NCI-H2081 treated with DMSO at 0.1 percent for 48 hours (cell line): Measurements from ENCODE around the gene DUOX1.
"Not testable (repeated sequence)": the region's sequence is repeated elsewhere in the genome, so short reads cannot be mapped to it uniquely, and the experiment has no call there.

Experiments
- DNase-seq: peaks from one replicate; lab custom pipeline; 2025; lab: John Stamatoyannopoulos, UW

DUOX1 gene

DNA sequence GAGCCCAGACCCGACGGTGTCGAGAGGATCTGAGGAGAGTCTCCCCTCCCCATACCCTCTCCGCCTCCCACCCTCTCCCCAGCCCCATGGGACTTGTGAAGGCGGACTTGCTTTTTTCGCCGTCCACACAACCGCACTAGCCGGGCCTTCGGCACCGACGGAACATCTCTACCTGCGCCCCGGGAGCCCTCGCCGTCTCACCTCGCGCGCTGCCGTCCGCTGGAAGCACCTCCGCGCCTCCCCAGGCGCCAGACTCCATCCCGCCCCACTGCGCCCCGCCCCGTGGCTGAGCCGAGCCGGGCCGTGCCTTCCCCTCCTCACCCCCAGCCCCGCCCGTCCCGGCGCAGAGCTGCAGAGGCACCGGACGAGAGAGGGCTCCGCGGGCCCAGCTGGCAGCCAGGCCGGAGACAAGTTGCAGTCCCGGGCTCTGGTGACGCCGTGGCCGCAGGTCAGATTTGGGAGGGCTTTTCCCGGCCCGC is at the start of gene DUOX1, which contains the start of gene DUOXA1:
DUOX1 (plus strand) TSS at position 344 of the 479 bp plus-strand sequence. CDS start 1,973 bp downstream, outside the sequence.
DUOXA1 (minus strand) TSS at position 229 of the 479 bp plus-strand sequence. CDS start 6,865 bp downstream, outside the sequence.
- DNase-seq = no peak

DNA sequence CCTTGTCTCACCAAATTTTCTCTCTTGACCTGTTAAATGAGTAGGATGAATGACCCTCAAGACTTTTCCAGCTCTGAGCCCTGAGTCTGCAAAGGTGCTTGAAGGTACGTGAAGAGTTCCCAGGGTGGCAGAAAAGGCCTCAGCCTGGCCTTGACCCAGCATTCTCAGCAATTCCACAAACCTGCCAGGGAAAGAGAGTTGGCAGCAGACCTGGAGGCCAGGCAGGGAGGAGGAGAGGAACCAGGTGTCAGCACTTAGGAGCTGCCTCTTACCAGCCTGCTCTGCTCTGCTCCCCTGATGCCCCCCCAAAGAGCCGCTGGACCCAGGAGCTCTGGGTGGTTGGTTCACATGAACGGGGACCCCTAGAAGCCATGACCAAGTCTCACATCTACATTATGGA is 49.2 kb upstream of the DUOX1 start:
- not testable (repeated sequence) for DNase-seq

DNA sequence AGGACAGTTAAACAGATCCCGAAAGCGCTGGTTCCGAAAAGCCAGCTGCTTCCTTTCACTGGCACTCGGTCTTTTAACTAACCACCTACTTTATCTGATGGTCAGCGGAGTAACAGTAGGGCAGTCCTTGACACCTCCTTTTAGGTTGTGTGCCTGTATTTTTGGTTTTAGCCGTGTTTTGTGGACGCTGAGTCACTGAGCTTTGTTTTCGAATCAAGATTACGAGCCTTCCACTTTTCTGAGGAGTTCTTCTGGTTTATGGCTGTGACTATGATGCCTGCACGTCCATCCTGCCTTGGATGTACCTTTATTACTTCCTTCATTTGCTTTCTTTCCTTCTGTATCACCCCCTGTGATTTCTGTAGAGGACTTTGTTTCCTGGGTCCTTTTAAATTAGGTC is 47.4 kb upstream of the DUOX1 start:
- not testable (repeated sequence) for DNase-seq

DNA sequence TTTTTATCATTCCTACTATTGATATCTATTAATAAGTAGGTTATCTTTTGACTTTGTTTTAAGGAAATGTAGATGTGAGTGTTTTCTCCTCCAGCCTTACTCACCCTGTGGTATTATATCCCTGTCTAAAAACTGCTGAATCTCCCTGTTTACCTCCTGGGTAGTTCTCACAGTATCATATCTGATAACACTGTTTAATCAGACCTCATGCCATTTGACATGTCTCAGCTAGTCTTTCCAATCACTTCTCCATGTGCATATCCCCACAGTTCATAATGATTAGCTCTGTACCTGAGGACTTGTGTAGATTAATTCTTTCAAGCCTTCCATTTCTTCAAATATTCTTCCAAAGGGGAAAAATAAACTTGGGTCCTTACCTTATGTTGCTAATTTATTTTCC is 46.6 kb upstream of the DUOX1 start:
- DNase-seq = no peak

DNA sequence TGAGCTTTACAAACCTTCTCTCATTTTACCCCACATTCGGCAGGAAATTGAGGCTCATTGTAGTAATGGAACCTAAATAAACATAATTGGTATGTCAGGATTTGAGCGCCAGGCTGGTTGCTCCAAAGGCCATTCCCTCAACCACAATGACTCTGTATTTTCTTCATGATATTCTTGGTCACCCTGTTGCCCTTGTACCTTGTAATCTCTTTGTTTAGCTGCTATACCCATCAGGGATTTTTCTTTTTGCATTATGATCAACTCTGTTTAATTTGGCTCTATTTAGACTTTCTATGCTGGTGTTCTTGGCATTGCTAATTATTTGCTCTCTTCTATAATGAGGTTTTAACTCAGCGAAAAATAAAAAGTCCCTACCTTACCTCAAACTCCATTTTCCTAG is 45.6 kb upstream of the DUOX1 start:
- no peak for DNase-seq

DNA sequence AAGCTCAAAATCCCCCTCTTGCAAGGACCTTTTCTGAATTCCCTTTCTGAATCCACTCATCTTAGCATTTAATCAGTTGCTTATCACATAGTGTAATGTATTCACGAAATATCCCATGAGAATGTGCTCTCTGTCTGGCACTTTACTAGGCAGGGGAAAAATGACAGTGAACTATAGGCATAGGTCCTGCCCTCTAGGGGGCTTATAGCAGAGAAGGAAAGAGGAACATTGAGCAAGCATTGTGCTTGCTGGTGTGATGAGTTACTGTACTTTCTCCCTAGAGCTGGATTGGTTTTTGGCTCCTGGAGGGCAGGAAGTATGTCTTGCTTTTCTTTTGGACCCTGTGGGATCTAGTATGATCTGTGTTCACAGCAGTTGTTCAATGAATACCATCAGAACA is 42.3 kb upstream of the DUOX1 start:
- no peak for DNase-seq

DNA sequence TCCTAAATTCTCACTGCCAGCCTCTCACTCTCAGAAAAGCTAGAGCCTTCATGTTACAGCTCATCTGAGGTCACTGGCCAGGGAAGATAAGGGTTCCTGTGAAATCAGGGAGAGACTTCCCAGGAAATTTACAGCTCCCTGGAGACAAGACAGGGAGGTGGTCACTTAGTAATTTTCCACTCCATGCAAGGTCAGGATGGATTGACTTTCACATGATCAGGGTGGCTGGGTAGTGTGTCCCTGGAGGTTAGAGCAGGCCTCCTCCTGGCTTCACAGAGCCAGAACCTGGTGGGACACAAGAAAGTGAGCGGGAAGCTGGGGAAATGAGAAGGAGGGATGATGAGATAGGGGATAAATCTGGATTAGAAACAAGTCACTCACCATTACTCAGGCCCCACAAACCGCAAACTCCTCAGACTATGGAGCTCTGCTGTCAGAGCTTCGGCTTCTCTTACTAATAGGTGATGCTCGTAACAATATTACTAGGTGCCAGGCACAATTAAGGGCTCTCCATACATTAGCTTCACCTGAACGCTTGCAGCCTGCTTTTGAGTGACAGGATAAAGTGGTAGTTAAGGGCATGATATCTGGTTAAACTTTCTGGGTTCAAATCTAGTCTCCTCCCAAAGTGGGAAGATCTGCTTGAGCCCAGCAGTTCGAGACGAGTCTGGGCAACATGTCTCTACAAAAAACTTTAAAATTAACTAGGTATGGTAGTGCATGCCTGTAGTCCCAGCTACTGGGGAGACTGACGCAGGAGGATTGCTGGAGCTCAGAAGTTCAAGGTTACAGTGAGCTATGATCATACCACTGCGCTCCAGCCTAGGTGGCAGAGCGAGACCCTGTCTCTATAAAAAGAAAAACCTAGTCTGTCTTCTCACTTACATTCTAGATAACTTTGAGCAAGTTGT is 40.7 kb upstream of the DUOX1 start:
- no peak for DNase-seq

DNA sequence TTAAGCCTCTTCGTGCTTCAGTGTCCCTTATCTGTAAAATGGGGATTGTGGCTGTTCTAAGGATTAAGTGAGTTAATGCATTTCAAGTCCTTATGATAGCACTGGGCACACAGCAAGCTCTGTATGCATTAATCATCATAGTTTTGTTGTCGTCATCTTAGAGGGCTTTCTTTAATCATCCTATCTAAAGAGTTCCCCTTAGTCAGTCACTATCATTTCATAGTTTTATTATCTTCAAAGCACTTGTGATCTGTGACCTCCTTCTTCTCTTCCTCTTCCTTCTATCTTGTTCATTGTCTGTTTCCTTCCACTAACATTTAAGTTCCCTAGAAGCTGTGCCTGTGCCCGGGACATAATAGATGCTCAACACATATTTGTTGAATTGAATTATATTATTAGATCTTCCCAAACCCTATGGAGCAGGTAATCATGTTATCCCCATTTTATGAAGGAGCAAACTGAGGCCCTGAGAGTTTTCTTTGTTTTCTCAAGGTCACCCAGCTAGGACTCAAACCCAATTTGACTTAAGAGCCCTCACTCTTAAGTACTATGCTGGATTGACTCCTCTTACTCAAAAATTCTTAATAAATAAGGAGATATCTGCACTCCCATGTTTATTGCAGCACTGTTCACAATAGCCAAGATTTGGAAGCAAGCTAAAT is 40.0 kb upstream of the DUOX1 start:
- DNase-seq = no peak

DNA sequence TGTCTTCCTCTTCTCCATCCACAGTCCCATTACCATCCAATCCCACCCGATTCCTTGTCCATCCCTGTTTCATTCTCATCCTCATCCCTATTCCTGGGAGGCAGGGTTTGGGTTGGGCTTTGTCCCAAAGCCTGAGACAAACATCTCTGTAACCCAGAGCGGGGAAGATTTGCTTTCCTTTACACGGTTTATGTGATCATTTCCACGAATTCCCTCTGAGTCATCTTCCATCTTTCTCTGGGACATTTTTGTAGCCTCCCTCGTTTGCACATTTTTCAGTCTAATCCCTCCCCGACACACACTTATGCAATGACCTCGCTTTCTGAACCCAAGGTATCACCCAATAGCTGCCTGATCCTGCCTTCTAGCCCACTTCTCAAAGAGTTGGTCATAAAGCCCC is 38.6 kb upstream of the DUOX1 start:
- DNase-seq = no peak

DNA sequence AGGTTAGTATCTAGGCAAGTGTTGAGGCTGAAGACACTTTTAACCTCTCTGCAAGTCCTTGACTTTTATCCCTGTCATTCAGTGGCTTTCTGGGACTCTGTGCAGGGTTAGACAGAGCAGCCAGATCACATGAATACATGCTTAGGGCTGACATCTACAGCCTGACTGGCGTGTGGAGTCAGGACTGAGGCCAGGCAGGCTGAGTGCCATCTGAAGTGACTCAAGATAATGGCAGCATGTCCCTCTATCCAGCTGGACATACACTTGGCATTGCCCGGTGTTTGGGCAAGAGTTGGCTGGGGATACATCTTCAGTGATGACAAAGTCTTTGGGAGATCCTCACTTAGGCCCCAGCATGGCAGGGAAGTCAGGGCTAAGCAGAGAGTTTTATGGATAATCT is 38.2 kb upstream of the DUOX1 start:
- no peak for DNase-seq

DNA sequence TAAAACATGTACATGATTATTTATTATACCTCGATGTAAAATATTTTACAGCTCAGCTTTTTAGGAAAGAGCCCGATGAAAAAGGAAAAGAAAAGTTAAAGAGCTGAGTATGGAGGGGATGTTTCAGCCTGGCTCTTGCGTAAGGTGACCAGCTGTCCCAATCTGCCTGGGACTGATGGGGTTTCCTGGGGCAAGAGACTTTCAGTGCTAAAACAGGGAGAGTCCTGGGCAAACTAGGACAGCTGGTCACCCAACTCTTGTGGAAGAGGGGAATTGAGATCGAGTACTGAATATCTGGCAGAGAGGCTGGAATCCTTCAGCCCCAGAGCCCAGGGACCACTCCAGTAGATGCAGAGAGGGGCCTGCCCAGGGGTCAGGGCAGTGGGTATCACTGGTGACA is 36.8 kb upstream of the DUOX1 start:
- no peak for DNase-seq

DNA sequence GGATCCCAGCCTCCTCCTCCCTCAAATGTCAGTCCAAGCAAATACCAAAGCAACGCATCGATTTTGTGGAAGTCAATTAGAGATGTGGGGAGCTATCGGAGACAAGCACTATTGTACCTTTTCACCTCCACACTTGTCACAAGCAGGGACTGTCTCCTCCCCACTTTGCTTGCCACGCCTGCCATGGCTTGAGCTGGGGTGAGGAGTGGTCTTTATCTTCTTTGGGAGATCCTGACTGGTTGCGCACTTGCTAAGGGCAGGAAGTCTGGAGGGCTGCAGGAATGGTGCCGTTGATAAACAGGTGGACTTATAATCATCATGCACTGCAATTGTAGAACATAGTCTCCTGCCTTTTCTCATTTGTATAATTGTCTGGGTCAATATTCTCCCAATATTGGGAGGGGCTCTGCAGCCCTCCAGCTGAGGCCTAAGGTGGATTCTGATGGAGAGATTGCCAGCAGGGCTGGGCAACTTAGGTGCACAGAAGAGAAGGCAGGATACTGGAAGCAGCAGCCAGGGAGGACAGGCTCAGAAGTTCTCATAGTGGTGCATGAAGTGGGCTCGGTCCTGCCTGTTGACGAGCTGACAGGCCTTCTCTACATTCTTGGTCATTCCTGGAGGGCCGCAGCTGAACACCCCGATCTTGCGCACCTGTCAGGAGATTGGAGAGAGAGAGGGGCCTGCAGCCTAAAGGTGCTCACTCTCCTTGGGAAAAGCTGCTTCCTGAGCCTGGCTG is 36.0 kb upstream of the DUOX1 start:
- DNase-seq = no peak

DNA sequence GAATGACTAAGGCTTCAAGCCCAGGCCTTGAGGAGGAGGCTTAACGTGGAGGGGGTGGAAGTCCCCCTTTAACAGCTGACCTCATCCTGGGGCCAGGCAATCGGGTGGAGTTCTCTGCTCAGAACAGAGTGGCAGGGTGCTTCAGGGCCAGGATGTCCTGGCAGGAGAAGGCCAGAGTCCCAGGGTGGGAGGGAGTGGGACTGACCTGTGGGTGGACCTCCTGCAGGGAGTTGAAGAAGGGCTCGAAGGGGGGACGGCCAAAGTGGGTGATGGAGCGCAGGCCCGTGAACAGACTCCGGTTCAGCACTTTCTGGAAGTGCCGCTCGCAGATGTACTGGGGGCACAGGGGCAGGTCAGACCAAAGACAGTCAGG is 35.5 kb upstream of the DUOX1 start:
- DNase-seq = no peak

DNA sequence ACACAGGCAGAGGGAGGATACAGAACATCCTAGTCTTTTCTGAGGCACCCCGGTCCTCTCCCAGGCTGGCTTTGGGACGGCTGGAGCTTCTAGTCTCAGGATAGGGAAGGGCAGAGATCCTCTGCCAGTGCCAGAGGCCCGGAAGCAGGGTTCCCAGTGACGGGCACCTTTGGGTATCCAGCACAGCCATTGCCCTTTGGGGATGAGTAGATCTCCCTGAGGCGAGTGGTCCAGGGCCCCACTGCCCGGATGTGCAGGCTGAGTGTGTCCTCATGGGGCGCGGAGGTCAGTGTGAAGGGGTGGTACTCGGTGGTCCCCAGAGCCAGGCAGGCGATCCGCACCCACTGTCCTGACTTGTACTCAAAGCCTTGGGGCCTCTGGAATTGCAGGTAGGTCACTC is 34.1 kb upstream of the DUOX1 start:
- no peak for DNase-seq

DNA sequence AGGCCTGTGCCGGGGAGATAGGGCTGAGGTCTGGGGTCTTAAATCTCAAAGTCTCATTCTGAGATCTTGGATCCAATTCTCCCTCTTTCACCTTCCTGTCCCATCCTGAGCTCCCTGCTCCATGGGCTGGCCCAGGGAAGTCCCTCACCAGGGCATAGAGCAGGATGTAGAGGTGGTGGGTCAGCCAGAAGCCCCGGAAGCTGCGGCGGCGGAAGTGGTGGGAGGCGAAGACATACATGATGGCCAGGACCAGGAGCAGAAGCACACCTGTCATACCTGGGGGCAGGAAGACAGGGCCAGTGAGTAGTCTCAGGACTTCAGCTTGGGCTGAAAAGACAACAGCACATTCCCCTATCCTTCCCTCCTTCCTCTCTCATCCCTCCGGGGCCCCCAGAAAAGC is 32.3 kb upstream of the DUOX1 start:
- no peak for DNase-seq

DNA sequence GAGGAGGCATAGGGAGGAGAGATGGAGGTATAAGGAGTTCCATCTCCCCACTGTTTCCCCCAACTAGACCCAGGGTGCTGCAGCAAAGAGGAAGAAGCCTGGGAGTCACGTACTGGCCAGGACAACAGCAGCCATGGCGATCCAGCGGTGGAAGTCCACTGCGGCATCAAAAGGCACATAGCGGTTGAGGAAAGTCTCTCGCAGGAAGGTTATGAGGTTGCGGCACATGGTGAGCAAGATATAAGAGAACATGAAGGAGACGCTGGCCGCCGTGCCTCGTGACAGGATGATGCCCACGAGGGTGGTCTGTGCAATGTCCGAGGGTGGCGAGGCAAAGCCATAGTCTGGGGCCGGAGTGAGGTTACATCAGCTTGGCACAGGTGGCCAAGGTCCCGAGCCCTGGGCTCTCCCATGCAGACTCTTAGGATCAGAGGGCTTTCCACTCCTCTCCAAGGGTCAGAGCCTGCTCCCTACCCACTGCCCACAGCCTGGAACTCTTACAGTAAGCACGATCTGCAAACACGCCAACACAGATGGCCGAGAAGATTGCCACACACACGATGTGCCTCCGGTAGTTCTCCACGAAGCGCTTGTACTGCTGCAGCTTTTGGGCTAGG is 30.1 kb upstream of the DUOX1 start:
- DNase-seq = no peak

DNA sequence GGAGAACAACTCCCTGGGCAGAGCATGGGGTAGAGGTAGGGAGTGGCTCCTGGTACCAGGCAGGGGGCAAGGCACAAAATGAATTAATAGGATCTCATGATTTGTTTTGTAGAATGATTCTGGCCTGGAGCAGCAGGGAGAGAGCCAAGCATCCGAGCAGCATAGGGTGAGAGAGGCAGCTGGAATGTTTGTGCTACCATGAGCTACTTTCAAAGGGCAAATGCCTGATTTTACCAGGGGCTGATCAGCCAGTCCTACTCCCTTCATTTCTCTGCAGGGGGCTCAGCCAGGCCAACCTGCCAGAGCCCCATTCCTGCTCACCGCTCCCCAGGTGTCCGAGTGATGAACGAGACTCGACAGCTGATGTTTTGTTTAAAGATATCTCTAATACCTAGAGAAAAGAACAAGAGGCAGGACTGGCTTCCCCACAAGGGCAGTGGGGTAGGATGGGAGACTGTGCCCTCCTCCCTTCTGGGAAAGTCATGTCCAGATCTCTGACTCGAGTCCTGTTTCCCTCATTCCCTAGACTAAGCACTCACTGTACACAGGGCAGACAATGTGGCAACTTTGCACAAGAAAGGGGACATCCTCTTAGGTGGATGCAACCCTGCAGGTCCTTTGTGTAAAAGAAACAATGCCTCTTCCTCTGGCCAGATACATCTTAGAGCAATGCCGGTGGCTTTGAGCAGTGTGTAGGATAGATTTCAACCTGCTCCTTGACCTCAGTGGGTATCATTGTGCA is 28.7 kb upstream of the DUOX1 start:
- DNase-seq = no peak

DNA sequence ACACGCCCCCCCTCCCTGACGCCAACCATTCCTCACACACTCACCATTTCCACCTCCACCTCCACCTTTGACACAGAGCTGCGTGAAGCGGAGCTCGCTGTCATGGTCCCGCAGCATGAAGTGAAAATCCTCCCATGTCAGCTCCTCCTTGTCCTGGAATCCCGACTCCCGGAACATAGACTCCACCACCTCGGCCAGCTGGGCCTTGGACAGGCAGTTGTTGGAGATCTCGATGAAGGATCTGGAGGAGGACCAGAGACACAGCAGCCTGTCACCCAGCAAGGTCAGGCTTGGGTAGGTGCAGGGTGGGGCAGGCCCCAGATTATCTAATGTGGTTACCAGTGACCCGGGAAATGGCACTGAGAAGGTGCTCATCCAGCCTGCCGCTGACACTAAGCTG is 28.0 kb upstream of the DUOX1 start:
- no peak for DNase-seq

DNA sequence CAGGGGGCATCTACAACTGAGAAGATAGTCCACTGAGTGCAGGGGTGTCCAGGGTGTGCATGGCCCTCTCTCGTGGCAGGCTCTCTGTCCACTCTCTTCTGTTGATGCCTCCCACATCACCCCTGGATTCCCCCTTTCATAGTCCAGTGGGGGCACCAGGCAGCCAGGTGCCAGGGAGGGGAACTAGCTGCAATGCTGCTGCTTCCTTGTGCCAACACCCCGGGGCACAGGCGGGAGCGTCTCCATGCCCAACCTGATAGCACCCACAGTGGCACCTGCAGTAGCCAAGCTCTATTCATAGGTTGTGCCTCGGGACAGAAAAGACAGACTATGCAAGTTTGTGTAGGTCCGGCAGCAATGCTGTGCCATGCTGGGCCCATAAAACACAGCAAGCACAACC is 27.6 kb upstream of the DUOX1 start:
- no peak for DNase-seq

DNA sequence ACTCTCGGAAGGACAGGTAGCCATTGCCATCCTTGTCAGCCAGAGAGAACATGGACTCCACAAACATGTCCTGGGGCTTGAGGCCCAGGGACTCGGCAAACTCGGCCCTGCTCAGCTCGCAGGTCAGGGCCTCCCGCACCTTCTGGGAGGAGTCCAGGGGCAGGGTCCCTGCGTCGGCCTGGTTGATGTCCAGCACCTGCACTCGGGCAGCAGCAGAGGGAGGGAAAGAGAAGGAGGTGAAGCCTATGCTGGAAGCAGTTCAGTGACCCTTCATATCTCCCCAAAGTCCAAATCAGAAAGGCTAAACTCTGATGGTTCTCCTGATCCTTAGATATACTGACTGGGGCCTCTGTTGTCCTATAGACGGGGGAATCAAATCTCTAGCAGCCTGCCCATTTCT is 25.6 kb upstream of the DUOX1 start:
- not testable (repeated sequence) for DNase-seq

DNA sequence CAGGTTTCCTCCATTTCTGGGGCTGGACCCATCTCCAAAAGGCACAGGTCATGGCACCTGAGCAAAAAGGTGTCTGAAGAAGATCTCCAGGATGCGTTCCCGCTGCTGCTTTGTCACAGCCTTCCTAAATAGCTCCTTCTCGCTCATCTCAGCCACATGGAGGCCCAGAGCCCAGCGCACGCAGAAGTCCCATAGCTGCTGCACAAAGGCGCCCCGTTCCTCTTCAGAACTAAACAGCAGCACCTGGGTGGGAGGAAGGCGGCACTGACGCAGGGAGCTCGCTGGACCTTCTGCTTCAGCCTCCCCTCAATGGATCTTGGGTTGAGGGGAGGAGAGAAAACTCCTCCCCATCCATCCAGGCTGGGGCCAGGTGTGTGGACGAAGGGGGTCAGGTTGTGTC is 24.2 kb upstream of the DUOX1 start:
- DNase-seq = no peak
